ES-I3 (cell line): ENCODE data around the gene TRAPPC10.
A peak's percentile ranks its signal among the peaks of the same experiment; 100 is the strongest.

ENCODE experiments used
- H3K36me3 ChIP-seq: 2 replicates; pipeline ENCODE4 v1.6.1; 2013; ENCODE audit warnings: mild to moderate bottlenecking, low read length, control low read depth, moderate library complexity; ENCODE audit not compliant: insufficient read depth
- H3K4me1 ChIP-seq: 2 replicates; pipeline ENCODE4 v1.6.1; 2013; ENCODE audit warnings: mild to moderate bottlenecking, control low read depth, low read length; ENCODE audit not compliant: insufficient read depth
- H3K9ac ChIP-seq: 2 replicates; pipeline ENCODE4 v1.6.1; 2013; ENCODE audit warnings: low read depth, mild to moderate bottlenecking, low read length, moderate library complexity
- H3K9me3 ChIP-seq: 2 replicates; pipeline ENCODE4 v1.6.1; 2013; ENCODE audit warnings: mild to moderate bottlenecking, low read length, moderate library complexity; ENCODE audit not compliant: control insufficient read depth, insufficient read depth

Gene TRAPPC10

GRCh38 chr21:43974791-43975468, 37.2 kb upstream of the TRAPPC10 start:
- Histone ChIP-seq H3K9ac (no peak overlapping the region), H3K9me3 (no peaks in the 10 kb centered on the region), H3K4me1 (no peaks in the 10 kb centered on the region), H3K36me3 (0 out of 2 replicates have a peak, but pooled peaks cover 4% of the 10 kb centered on the region)

DNA sequence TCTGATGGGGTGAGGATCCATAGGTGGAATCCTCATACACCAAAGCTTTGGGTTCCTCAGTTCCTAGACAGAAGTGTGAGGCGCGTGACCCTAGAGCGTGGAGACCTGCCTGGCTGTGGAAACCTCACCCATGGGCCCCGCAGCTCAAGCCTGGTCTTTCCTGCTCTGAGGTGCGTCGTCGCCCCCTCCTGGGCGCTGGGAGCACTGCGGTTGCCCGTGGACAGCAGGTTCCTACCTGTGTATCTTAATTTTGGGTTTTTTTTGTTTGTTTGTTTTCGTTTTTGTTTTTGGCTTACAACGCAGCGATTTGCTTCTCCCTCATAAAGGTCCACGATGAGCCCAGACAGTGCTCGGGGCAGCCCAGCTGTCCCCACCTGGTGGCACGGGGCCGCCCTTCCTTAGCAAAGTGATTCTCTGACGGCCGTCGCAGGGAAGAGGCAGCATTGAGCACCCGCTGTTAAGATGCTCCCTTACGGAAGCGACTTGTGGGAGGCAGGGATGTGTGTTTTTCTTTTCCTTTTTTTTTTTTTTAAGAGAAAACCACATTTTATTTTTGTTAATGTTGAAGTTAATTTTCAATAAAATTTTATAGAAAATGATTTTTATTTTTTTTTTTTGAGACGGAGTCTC, 36.5 kb upstream of the TRAPPC10 start:
- Histone ChIP-seq H3K4me1 (no peaks in the 10 kb centered on the region), H3K36me3 (0 out of 2 replicates have a peak, but pooled peaks cover 4% of the 10 kb centered on the region), H3K9ac (no peak overlapping the region), H3K9me3 (no peaks in the 10 kb centered on the region)

DNA sequence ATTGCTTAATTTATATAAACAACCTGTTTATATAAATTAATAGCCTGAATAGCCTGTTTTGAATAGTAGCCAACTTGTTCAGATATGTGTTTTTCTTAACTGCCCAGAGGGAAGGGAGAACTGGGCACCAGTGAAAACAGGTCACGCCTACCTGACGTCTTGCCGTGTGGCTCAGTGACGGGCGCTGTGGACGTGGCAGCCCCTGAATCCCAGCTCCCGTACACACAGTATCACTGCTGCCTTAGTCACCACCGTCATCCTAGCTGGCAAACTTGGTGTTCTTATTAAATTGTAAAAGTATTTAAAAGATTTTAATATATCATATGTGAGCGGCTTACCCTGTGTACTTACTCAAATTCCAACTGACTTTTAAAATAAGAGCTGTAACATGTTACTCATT, 35.4 kb upstream of the TRAPPC10 start:
- Histone ChIP-seq H3K9me3 (no peaks in the 10 kb centered on the region), H3K9ac (no peak overlapping the region), H3K36me3 (no peaks in the 10 kb centered on the region), H3K4me1 (no peaks in the 10 kb centered on the region)

DNA sequence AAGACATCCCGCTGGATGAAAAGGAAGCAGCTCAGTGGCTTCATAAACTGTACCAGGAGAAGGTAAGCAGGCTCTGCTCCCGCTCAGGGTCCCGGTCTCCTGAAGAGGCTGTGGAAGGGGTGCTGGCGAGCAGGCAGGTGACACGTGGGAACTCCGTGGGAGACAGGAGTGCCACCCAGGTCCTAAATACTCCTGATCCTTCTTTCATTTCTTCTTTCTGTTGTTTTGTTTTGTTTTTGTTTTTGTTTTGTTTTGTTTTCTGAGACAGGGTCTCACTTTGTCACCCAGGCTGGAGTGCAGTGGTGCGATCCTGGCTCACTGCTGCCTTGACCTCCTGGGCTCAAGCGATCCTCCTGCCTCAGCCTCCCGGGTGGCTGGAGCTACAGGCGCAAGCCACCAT, 34.0 kb upstream of the TRAPPC10 start:
- no peaks in the 10 kb centered on the region for H3K36me3 ChIP-seq
- no peaks in the 10 kb centered on the region; the same call in 1 of the 2 replicates for H3K4me1 ChIP-seq
- no peaks in the 10 kb centered on the region for H3K9me3 ChIP-seq
- no peak overlapping the region for H3K9ac ChIP-seq

GRCh38 chr21:43979654-43980053, 32.5 kb upstream of the TRAPPC10 start:
- H3K4me1 ChIP-seq = no peaks in the 10 kb centered on the region; the same call in 1 of the 2 replicates
- no peak overlapping the region for H3K9ac ChIP-seq
- no peaks in the 10 kb centered on the region for H3K9me3 ChIP-seq
- H3K36me3 ChIP-seq = no peaks in the 10 kb centered on the region

GRCh38 chr21:43981151-43981870, 30.8 kb upstream of the TRAPPC10 start:
- no peak overlapping the region for H3K9ac ChIP-seq

DNA sequence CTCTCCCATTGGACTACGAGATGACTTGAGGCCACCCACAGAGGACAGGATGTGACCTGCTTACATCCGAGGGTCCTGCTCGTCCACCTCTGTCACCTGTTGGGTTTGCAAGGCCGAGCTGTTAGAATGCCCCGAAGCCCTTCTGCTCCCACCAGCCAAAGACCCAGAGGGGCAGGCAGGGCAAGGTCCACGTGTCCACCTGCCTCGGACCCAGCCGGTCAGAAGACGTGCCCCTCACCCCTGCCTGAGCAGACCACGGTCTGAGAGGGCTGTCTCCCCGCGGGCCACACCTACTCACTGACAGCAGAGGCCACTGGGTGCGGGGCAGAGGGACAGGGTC, 30.3 kb upstream of the TRAPPC10 start:
- Histone ChIP-seq H3K4me1 (peaks cover 5% of the 10 kb centered on the region), H3K36me3 (no peaks in the 10 kb centered on the region), H3K9me3 (no peaks in the 10 kb centered on the region), H3K9ac (no peak overlapping the region)

More at GRCh38 chr21:43981151-43981870, 30.8 kb upstream of the TRAPPC10 start:
- Histone ChIP-seq H3K36me3 (no peaks in the 10 kb centered on the region), H3K4me1 (peaks cover 5% of the 10 kb centered on the region), H3K9me3 (no peaks in the 10 kb centered on the region)

GRCh38 chr21:43982489-43983078, 29.5 kb upstream of the TRAPPC10 start:
- Histone ChIP-seq H3K4me1 (peaks cover 5% of the 10 kb centered on the region), H3K9me3 (no peaks in the 10 kb centered on the region), H3K9ac (no peak overlapping the region), H3K36me3 (no peaks in the 10 kb centered on the region)

DNA sequence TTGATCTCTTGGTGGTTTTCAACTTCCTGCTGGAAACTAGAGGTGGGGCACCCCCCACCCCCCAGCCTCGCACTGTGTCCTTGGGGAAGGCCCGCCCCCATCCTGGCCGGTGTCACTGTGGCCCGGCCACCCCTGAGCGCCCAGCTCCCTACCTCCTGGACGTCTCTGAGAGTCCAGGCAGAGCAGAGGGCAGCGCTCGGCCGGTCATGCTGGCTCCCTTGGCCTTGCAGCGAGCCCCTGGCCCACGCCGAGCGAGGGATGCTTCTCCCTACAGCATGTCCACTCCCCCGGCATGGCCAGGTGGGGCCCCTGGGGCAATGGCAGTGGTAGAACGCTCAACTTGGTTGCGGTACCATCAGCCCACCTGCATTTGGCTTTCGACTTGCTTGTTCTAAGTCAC, 28.7 kb upstream of the TRAPPC10 start:
- Histone ChIP-seq H3K9ac (no peak overlapping the region), H3K36me3 (no peaks in the 10 kb centered on the region), H3K9me3 (no peaks in the 10 kb centered on the region), H3K4me1 (peaks cover 5% of the 10 kb centered on the region)

DNA sequence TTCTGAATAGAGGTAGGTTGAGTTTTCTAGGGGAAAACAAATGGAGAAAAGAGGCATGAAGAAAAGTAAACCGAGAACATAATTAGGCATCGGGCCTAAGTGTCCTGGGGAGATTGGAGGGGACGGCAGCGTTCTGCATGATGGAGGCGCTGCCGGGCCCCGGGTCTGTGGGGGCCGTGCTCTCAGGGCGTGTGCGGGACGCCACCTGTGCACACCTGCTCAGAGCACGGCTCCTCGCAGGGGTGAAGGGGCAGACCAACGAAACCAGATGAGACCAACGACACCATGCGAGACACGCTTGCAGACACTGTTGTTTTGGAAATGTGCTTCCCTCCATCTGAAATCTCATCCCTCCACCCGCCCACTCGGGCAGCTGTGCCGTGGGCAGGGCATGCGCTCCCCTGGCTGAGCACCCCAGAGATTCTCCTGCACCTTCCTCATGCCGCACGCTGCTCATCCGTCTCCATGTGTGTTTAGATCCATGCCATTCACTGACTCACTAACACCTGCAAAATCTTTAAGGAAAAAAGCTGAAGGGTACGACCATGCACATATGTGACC, 28.2 kb upstream of the TRAPPC10 start:
- Histone ChIP-seq H3K9ac (no peak overlapping the region), H3K4me1 (peaks cover 5% of the 10 kb centered on the region), H3K9me3 (no peaks in the 10 kb centered on the region), H3K36me3 (no peaks in the 10 kb centered on the region)

GRCh38 chr21:43984905-43985689, 27.0 kb upstream of the TRAPPC10 start:
- Histone ChIP-seq H3K9ac (peak overlapping the region; percentile 21; the same call in 1 of the 2 replicates), H3K4me1 (peaks cover 5% of the 10 kb centered on the region), H3K9me3 (no peaks in the 10 kb centered on the region)

GRCh38 chr21:43985690-43986251, 26.3 kb upstream of the TRAPPC10 start:
- Histone ChIP-seq H3K36me3 (no peaks in the 10 kb centered on the region), H3K4me1 (peaks cover 5% of the 10 kb centered on the region), H3K9me3 (no peaks in the 10 kb centered on the region), H3K9ac (peak overlapping the region; percentile 21; the same call in 1 of the 2 replicates)

More at GRCh38 chr21:43984905-43985689, 27.0 kb upstream of the TRAPPC10 start:
- no peaks in the 10 kb centered on the region for H3K36me3 ChIP-seq
